Hypothalamus (tissue), 51 donors: ENCODE results near the gene IL4I1.
A peak's percentile ranks its signal among the peaks of the same experiment; 100 is the strongest.

Experiments
- DNase-seq, 51 donors: peaks; one replicate each; lab custom pipeline; 2025; lab: John Stamatoyannopoulos, UW

Gene IL4I1

DNA sequence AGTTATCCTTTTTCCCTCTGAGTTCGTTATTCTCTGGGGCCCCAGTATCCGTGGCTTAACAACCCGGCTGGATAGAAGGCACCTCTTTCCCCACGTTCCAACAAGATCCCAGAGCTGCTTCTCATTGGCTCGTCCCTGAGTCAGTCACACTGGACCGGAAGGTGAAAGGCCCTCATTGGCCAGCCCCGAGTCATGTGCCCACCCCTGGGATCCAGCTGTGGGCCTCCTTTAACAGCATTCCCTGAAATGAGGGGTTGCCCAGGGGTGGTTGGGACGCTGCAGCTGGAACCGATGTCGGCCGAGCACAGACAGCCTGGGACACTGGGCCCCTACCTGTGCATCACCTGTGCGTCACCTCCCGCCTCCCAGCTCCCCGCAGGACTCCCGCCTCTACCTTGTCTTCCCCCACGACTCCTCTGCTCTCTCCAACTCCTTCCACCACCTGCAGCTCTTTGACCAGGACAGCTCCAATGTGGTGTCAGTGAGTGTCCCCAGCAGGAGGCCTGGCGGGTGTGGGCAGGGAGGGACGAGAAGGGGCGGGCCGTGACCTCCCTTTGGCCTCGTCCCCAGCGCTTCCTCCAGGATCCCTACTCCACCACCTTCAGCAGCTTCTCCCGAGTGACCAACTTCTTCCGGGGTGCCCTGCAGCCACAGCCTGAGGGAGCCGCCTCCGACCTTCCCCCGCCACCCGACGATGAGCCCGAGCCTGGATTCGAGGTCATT lies 14.9 kb downstream of the IL4I1 start:
- no peak for DNase-seq

GRCh38 chr19:49881186-49881585 lies 15.5 kb downstream of the IL4I1 start:
- no peak for DNase-seq

GRCh38 chr19:49880162-49880869 lies 16.4 kb downstream of the IL4I1 start:
- no peak for DNase-seq

DNA sequence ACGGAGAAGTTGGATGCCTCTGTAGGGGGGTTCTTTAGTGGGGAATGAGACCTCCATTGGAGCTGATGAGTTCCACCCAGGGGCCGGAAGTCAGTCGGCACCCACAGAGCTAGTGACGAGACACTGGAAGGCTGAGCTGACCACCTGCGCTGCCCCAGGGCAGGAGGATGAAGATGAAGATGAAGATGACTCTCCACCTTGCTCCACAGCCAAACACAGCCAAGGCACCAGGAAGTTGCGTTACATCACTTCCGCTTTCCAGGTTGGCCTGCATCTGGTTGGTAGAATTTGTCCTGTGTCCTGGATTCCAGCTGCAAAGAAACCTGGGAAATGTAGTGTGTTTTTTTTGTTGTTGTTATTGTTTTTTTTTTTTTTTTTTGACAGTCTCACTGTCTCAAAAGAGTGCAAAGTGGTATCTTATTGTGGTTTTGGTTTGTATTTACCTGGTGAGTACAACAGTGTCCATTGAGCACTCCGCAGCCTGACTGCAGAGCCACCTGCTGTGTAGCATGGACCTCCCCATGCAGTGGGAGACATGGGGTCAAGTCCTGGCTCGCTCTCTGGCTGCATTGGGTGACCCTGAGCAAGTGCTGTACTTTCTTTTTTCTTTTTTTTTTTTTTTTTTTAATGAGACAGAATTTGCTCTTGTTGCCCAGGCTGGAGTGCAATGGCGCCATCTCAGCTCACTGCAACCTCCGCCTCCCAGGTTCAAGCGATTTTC lies 17.3 kb downstream of the IL4I1 start:
- DNase-seq, result no peak

- no peak for DNase-seq
Measured at GRCh38 chr19:49878744-49879070, 18.0 kb downstream of the IL4I1 start.

- peak in 48 of 51 donors; percentile 86 to 99 (median 94) for DNase-seq
Measured at GRCh38 chr19:49877879-49878743, 18.6 kb downstream of the IL4I1 start.

- peak; percentile 95 to 100 (median 99) for DNase-seq
Measured at GRCh38 chr19:49877020-49877878, 19.4 kb downstream of the IL4I1 start, which contains the start of the genes AKT1S1 and TBC1D17. Gene AKT1S1, minus strand, starts transcription at chr19:49877355. Its CDS starts 4,060 bp downstream, at chr19:49873295. Gene TBC1D17, plus strand, starts transcription at chr19:49877702. Its CDS starts 22 bp downstream, at chr19:49877724.

DNA sequence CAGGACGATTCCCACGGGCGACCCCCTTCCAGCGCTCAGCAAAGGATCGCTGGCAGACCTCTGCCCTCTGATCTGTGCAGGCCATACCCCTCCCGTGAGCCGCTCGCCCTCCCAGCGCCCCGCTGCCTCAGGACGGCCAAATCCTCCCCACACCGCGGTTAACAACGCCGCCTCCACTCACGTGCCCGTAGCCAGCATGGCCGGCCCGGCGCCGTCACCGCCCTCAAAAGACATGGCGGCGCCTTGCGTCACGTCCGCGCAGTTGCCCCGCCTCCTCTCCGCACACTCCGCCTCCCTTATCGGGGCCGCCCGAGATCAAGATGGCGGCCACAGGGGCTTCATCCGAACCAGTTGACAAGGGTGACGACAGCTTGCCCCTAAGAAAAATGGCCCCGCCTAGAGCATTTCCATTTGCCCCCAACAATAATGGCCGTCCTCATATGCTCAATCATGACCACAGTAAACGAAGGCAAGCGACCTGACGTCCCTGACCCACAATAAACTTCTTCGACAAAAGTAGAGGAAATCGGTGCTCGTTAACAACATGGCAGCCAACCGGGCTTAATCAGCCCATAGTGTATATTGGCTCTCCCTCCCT lies 20.2 kb downstream of the IL4I1 start:
- DNase-seq, result peak; percentile 80 to 100 (median 97)

- peak in 41 of 51 donors; percentile 29 to 82 (median 63) for DNase-seq
Measured at GRCh38 chr19:49875857-49876421, 20.7 kb downstream of the IL4I1 start.

DNA sequence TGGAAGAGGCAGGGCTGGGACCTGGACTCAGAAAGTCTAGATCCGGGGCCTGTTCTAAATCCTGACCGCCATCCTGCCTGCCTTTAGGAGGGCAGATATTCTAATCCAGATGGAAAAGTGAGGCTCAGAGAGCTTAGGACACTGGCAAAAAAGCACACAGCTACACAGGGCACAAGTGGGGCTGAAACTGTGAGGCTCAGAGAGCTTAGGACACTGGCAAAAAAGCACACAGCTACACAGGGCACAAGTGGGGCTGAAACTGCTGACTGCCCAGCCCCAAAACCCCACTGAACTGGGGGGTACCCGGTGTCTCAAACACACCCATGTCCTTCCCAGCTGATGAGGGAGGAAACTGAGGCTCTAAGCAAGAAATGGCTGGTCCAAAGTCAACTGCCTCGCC lies 21.5 kb downstream of the IL4I1 start:
- no peak for DNase-seq

DNA sequence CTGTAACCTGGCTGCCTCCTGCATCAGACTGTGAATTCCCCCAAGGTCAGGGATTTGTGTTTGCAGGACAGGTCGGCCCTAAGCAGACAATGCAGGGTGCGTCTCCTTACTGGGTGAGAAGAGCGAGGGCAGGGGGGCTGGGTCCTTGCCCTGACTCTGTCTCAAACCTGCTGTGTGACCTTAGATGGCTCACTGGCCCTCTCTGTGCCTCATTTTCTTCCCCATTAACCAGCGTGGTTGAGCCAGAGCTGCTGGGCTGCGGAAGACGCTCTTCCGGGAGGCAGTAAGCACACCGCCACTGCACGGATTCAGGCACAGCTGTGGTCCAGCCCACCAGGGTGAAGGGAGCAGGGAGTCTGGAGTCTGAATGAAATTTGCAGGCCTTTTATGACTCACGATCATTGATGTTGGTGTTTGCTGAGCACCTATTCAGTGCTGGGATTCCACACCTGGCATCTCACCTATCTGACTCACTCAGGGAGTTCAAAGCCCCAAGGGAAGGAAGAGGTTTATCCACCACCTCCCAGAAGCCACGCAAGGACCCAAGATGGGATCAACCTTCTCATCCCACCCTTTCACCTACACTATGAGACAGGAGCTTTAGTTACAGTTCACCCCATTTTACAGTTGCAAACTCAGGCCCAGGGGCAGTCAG lies 22.1 kb downstream of the IL4I1 start:
- DNase-seq, result no peak

- no peak for DNase-seq
Measured at GRCh38 chr19:49873834-49874233, 22.9 kb downstream of the IL4I1 start.

DNA sequence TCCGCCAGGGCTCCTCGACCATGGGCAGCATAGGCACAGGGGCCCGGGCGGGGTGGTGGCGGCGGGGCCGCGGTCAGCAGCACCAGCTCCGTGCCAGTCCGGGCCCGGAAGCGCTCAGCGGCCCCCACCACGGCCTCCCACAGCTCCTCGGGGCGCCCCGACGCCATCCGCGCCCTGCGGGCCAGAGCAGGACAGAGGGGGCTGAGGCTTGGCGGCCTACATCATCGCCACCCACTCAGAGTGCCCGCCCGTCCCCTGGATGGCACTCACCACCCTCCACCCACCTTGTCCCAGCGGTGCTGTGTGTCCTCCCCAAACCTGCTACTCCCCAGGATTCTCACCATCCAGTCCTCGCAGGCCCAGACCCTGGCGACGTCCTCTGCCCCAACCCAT lies 23.6 kb downstream of the IL4I1 start:
- DNase-seq, result no peak

DNA sequence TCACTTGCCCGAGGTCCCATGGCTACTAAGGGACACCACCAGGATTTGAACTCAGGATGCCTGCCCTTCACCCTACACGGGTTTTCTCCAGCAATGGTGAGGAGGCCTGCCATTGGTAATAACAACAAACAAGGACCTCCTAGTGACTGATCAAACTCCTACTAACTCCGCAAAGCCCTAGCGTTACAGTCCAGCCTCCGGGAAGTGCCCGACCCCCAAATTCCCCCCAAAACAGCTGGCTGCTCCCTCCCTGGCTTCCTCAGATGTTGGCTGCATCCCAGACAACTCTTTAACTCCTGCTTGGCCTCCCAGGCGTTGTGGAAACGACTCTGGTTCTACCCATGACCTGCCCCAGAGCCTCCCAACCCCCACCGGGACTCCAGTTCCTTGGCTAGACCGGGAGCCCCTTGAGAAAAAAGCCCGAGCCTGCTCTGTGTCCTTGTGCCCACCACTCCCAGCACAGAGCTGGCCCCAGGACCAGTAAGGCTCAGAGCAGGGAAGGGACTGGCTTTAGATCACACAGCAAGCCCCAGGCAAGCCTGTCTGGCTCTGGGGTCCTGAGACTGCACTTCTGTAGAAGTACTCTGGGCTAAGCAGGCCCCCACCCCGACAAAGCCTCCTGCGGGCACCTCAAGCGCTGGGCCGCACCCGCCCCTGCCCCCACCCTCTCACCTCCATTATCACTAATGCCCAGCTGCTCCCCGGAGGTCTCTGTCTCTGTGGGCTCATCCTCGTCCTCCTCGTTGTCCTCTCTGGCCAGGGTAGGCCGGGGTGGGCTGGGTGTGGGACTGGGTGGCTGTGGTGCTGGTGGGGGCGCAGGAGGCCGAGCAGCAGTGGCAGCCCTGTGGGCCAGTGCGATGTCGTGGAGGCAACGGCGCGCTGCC lies 24.2 kb downstream of the IL4I1 start:
- DNase-seq, result no peak

- DNase-seq, result no peak
Measured at GRCh38 chr19:49871349-49871985, 25.2 kb downstream of the IL4I1 start.

DNA sequence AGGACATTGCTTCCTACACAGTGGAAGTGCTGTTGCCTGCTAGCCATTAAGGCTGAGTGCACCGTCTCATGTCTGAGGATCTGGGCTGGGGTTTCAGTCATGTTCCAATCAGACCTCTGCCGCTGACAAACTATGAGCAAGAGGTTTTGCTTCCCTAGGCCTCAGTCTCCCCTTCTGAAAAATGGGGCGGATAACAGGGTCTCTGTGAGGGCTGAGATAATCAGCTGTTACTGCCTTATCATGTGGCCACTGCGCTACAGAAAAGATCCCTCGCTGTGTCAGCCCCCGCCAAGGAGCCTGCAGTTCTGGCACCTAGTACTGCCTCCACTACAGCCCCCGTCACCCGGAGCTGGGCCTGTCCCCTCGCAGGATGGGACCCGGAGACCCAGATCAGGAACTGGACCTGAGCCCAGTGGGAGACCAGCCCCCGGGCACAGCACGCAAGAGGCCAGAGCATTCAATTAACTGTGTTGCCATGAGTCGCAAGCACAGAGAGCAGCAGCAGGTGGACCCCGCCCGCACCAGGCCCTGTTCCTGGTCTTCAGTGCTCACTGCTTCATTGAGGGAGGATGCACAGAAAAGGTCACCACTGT lies 26.3 kb downstream of the IL4I1 start:
- DNase-seq, result no peak
